IMR-90 (cell line): ENCODE results near the gene FCHSD2. TPM values are rescaled to one million over a fixed set of nuclear protein-coding genes. Genes with fewer than 3 reads are reported as not detected.

Experiments
- ATAC-seq: fragments of 200-7000 bp; cut with Tn5 transposase; 2 replicates; pipeline ENCODE4 v1.9.1; 2020; ENCODE audit warnings: low read depth, mild to moderate bottlenecking, moderate library complexity
- BruUV-seq: library from RNA; stranded (reverse); fragments of 400-500 nt; replicated peaks from 2 replicates; lab custom pipeline; 2021; lab: Mats Ljungman, UMichigan
- CTCF ChIA-PET: fragments of 300-600 bp; formaldehyde crosslinking; extraction: SDS; loops from one replicate; lab custom pipeline; 2021; ENCODE audit warnings: antibody characterized with exemption; lab: Yijun Ruan, JAX
- POLR2A ChIA-PET: fragments of 300-600 bp; sonication (Branson Sonifier 250); formaldehyde crosslinking; loops from one replicate; lab custom pipeline; 2022; ENCODE audit warnings: antibody characterized with exemption; ENCODE audit not compliant: unreplicated experiment; lab: Charles Lee
- DNase-seq: peaks from one replicate; pipeline ENCODE4 v3.0.0; 2013
- H2AFZ ChIP-seq: replicated peaks from 2 replicates; pipeline ENCODE3; 2013; ENCODE audit warnings: low read length, mild to moderate bottlenecking; ENCODE audit not compliant: poor library complexity
- H2AK5ac ChIP-seq: 2 replicates; pipeline ENCODE4 v1.6.1; 2013; ENCODE audit warnings: low read depth, low read length, inconsistent platforms
- H2AK9ac ChIP-seq: replicated peaks from 2 replicates; pipeline ENCODE3; 2013; ENCODE audit warnings: mild to moderate bottlenecking, low read depth, low read length, moderate library complexity; ENCODE audit not compliant: poor library complexity
- H2BK120ac ChIP-seq: 2 replicates; pipeline ENCODE4 v1.6.1; 2013; ENCODE audit warnings: low read depth, low read length, inconsistent platforms
- H2BK15ac ChIP-seq: 3 replicates; pipeline ENCODE4 v1.6.1; 2013; ENCODE audit warnings: low read depth, low read length, inconsistent platforms
- H2BK20ac ChIP-seq: 2 replicates; pipeline ENCODE4 v1.6.1; 2013; ENCODE audit warnings: low read depth, mild to moderate bottlenecking, inconsistent platforms, low read length, moderate library complexity
- H2BK5ac ChIP-seq: 2 replicates; pipeline ENCODE4 v1.6.1; 2013; ENCODE audit warnings: mild to moderate bottlenecking, low read depth, low read length, inconsistent platforms; ENCODE audit not compliant: poor library complexity, severe bottlenecking
- H3K14ac ChIP-seq: replicated peaks from 2 replicates; pipeline ENCODE4 v1.6.1; 2013; ENCODE audit warnings: low read depth, low read length, inconsistent platforms
- H3K18ac ChIP-seq: 2 replicates; pipeline ENCODE4 v1.6.1; 2013; ENCODE audit warnings: low read depth, low read length, control low read depth
- H3K23ac ChIP-seq: 2 replicates; pipeline ENCODE4 v1.6.1; 2013; ENCODE audit warnings: low read depth, low read length, inconsistent platforms
- H3K27ac ChIP-seq: 2 replicates; pipeline ENCODE4 v1.5.1; 2013; ENCODE audit warnings: mild to moderate bottlenecking, control low read depth, low read length; ENCODE audit not compliant: insufficient read depth
- H3K27me3 ChIP-seq: 2 replicates; pipeline ENCODE4 v1.6.1; 2013; ENCODE audit warnings: low read length; ENCODE audit not compliant: control insufficient read depth, insufficient read depth
- H3K36me3 ChIP-seq: 2 replicates; pipeline ENCODE4 v1.6.1; 2013; ENCODE audit warnings: low read length, mixed read lengths; ENCODE audit not compliant: control insufficient read depth, insufficient read depth
- H3K4ac ChIP-seq: 2 replicates; pipeline ENCODE4 v1.6.1; 2013; ENCODE audit warnings: low read depth, low read length, inconsistent platforms
- H3K4me1 ChIP-seq: 2 replicates; pipeline ENCODE4 v1.6.1; 2013; ENCODE audit warnings: low read length, mixed read lengths; ENCODE audit not compliant: control insufficient read depth, insufficient read depth
- H3K4me2 ChIP-seq: 2 replicates; pipeline ENCODE4 v1.6.1; 2013; ENCODE audit warnings: low read depth, mild to moderate bottlenecking, control low read depth, low read length, moderate library complexity
- H3K4me3 ChIP-seq: 2 replicates; pipeline ENCODE4 v1.5.1; 2013; ENCODE audit warnings: low read depth, mild to moderate bottlenecking, control low read depth, low read length, moderate library complexity; ENCODE audit not compliant: insufficient read depth
- H3K56ac ChIP-seq: 2 replicates; pipeline ENCODE4 v1.6.1; 2013; ENCODE audit warnings: low read length, inconsistent platforms; ENCODE audit not compliant: insufficient read depth; ENCODE audit errors: extremely low read depth
- H3K79me1 ChIP-seq, 2 experiments: 2 replicates each; pipeline ENCODE4 v1.6.1; 2013; ENCODE audit warnings: low read length in 2 of 2, inconsistent platforms in 1 of 2, low read depth in 1 of 2
- H3K9ac ChIP-seq: 2 replicates; pipeline ENCODE4 v1.6.1; 2013; ENCODE audit warnings: low read depth, low read length, control low read depth
- H3K9me1 ChIP-seq: 2 replicates; pipeline ENCODE4 v1.6.1; 2013; ENCODE audit warnings: low read length, inconsistent platforms; ENCODE audit not compliant: insufficient read depth
- H3K9me3 ChIP-seq: 2 replicates; pipeline ENCODE4 v1.6.1; 2013; ENCODE audit warnings: low read length; ENCODE audit not compliant: control insufficient read depth, insufficient read depth
- H4K20me1 ChIP-seq: 2 replicates; pipeline ENCODE4 v1.6.1; 2013; ENCODE audit warnings: low read length, inconsistent platforms; ENCODE audit not compliant: insufficient read depth
- H4K5ac ChIP-seq: 2 replicates; pipeline ENCODE4 v1.6.1; 2013; ENCODE audit warnings: mild to moderate bottlenecking, low read depth, low read length, control low read depth
- H4K8ac ChIP-seq, 2 experiments: 2 replicates each; pipeline ENCODE4 v1.6.1; 2013; ENCODE audit warnings: low read depth in 2 of 2, low read length in 2 of 2, control low read depth in 1 of 2, inconsistent platforms in 1 of 2
- H4K91ac ChIP-seq: 2 replicates; pipeline ENCODE4 v1.6.1; 2013; ENCODE audit warnings: low read depth, low read length, inconsistent platforms; ENCODE audit not compliant: insufficient read depth
- BHLHE40 ChIP-seq: fragments of 150-350 bp; IDR thresholded peaks from 2 replicates; pipeline ENCODE4 v1.6.1; 2016; ENCODE audit warnings: mild to moderate bottlenecking, low read depth, low read length
- CEBPB ChIP-seq: IDR thresholded peaks from 2 replicates; pipeline ENCODE4 v1.6.1; 2012; ENCODE audit warnings: low read depth, low read length, improper control_type of control experiment
- CHD1 ChIP-seq: IDR thresholded peaks from 2 replicates; pipeline ENCODE4 v1.6.1; 2012; ENCODE audit warnings: low read depth, low read length, improper control_type of control experiment
- MAZ ChIP-seq: IDR thresholded peaks from 2 replicates; pipeline ENCODE4 v1.6.1; 2012; ENCODE audit warnings: low read depth, mild to moderate bottlenecking, low read length, improper control_type of control experiment, moderate library complexity, borderline replicate concordance
- MXI1 ChIP-seq: IDR thresholded peaks from 2 replicates; pipeline ENCODE4 v1.6.1; 2012; ENCODE audit warnings: low read depth, mild to moderate bottlenecking, low read length, moderate library complexity, borderline replicate concordance
- NFE2L2 ChIP-seq: fragments of 150-350 bp; IDR thresholded peaks from 2 replicates; pipeline ENCODE4 v1.6.1; 2016; ENCODE audit warnings: low read depth, mild to moderate bottlenecking, low read length
- POLR2A ChIP-seq: IDR thresholded peaks from 2 replicates; pipeline ENCODE4 v1.6.1; 2012; ENCODE audit warnings: mild to moderate bottlenecking, low read depth, low read length
- RAD21 ChIP-seq: IDR thresholded peaks from 2 replicates; pipeline ENCODE4 v1.6.1; 2012; ENCODE audit warnings: low read length, improper control_type of control experiment
- RCOR1 ChIP-seq: IDR thresholded peaks from 2 replicates; pipeline ENCODE4 v1.6.1; 2012; ENCODE audit warnings: mild to moderate bottlenecking, low read length, improper control_type of control experiment; ENCODE audit not compliant: insufficient replicate concordance
- SMC3 ChIP-seq: fragments of 150-350 bp; IDR thresholded peaks from 2 replicates; pipeline ENCODE4 v1.6.1; 2016; ENCODE audit warnings: low read depth, mild to moderate bottlenecking, antibody characterized with exemption, low read length, moderate library complexity
- WGBS, 2 experiments: methylation state at CpG; one replicate each; pipeline versions ENCODE4 v1.1.5 to v1.1.7; 2013; ENCODE audit warnings: missing lambda C conversion rate in 2 of 2; ENCODE audit not compliant: insufficient read length in 1 of 2; ENCODE audit errors: extremely low coverage in 2 of 2; 5-methylcytosine and 5-hydroxymethylcytosine counted together
- dilution Hi-C: fragments of 300-500 bp; cut with HindIII; formaldehyde crosslinking; loops from one replicate; pipeline ENCODE4 v1.14.3; 2018; ENCODE audit warnings: low sequenced_read_pairs; ENCODE audit not compliant: unreplicated experiment
- in situ Hi-C: fragments of 300-500 bp; cut with MboI; formaldehyde crosslinking; loops from 3 replicates; pipeline ENCODE4 v1.14.3; 2019; ENCODE audit warnings: low sequenced_read_pairs, inconsistent platforms, mixed read lengths
- intact Hi-C: fragments of 100-400 bp; cut with micrococcal nuclease; formaldehyde crosslinking; loops from 2 replicates; pipeline ENCODE4 v1.10.0; 2022
- polyA plus RNA-seq, 3 experiments: library from polyadenylated mRNA; depleted of rRNA; stranded (reverse); fragments of >200 nt; gene quantifications; 2 replicates each; pipeline ENCODE4 v1.2.3, GENCODE V29; 2012; ENCODE audit warnings: low replicate concordance in 1 of 3
- total RNA-seq: library from RNA; depleted of rRNA; stranded (reverse); fragments of >200 nt; gene quantifications from 2 replicates; pipeline ENCODE4 v1.2.3, GENCODE V29; 2012
- TF ChIP-seq, protein P1 (sequence below): fragments of 150-350 bp; IDR thresholded peaks from 2 replicates; pipeline ENCODE4 v1.6.1; 2017; ENCODE audit warnings: mild to moderate bottlenecking, antibody characterized with exemption, low read length, low read depth
- TF ChIP-seq, protein P2 (sequence below): fragments of 150-350 bp; IDR thresholded peaks from 2 replicates; pipeline ENCODE4 v1.6.1; 2016; ENCODE audit warnings: low read depth, mild to moderate bottlenecking, low read length, moderate library complexity, borderline replicate concordance

FCHSD2 gene
- total and polyA plus RNA-seq, 2 of the 4 experiments (the other 2 are of a cell fraction), result 5.9 to 18.7 TPM

DNA sequence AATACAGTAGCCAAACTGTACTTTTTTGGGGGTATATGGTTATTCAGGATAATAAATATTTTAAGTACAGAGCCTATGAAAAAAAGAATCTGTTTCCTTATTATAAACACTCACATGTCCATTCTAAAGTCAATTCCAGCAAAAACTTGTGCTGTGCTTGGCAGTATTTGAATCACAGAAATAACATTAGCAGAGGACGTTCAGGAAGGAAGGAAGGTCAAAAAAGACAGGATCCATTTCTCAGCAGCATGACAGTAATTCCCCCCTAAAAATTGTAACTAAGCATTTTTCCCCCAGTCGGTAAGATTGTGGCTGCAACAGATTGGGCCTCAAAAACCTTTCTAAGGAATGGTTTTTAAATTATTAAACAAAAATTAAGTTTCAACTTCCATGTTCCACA lies 203.1 kb downstream of the FCHSD2 start:
- no peak overlapping the region for H3K4ac ChIP-seq
- H3K4me3 ChIP-seq, result no peak overlapping the region
- H4K20me1 ChIP-seq, result no peaks in the 10 kb centered on the region
- no peak overlapping the region for H3K18ac ChIP-seq
- 0 out of 2 replicates have a peak, but pooled peaks cover 3% of the 10 kb centered on the region for H3K9me1 ChIP-seq
- no peaks in the 10 kb centered on the region for H3K36me3 ChIP-seq
- H4K91ac ChIP-seq, result no peak overlapping the region
- POLR2A ChIA-PET, result no interaction called here
- no peak overlapping the region for H4K5ac ChIP-seq
- no peaks in the 10 kb centered on the region for H3K9me3 ChIP-seq
- H3K9ac ChIP-seq, result no peak overlapping the region
- no peak overlapping the region for H3K4me2 ChIP-seq
- H2BK15ac ChIP-seq, result no peak overlapping the region
- TF ChIP-seq MXI1 (no peak), RAD21 (no peak), MAZ (no peak), NFE2L2 (no peak), CHD1 (no peak), BHLHE40 (no peak), CEBPB (no peak), SMC3 (no peak), RCOR1 (no peak), POLR2A (no peak)
- TF ChIP-seq, protein P1, sequence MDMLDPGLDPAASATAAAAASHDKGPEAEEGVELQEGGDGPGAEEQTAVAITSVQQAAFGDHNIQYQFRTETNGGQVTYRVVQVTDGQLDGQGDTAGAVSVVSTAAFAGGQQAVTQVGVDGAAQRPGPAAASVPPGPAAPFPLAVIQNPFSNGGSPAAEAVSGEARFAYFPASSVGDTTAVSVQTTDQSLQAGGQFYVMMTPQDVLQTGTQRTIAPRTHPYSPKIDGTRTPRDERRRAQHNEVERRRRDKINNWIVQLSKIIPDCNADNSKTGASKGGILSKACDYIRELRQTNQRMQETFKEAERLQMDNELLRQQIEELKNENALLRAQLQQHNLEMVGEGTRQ, result no peak
- TF ChIP-seq, protein P2, sequence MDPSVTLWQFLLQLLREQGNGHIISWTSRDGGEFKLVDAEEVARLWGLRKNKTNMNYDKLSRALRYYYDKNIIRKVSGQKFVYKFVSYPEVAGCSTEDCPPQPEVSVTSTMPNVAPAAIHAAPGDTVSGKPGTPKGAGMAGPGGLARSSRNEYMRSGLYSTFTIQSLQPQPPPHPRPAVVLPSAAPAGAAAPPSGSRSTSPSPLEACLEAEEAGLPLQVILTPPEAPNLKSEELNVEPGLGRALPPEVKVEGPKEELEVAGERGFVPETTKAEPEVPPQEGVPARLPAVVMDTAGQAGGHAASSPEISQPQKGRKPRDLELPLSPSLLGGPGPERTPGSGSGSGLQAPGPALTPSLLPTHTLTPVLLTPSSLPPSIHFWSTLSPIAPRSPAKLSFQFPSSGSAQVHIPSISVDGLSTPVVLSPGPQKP, result no peak
- no peak overlapping the region for H2AK5ac ChIP-seq
- no peak overlapping the region for H2BK20ac ChIP-seq
- no peak overlapping the region for H3K23ac ChIP-seq
- H2BK5ac ChIP-seq, result no peak overlapping the region
- H2AK9ac ChIP-seq, result no peak overlapping the region
- no peaks in the 10 kb centered on the region for H3K4me1 ChIP-seq
- H4K8ac ChIP-seq, result no peak overlapping the region
- H3K56ac ChIP-seq, result no peak overlapping the region
- in situ Hi-C loops (no loop called here), intact Hi-C loops (loop anchor here (10.0 kb wide), 1 partner anchor 76 kb away; no protein-coding TSS in a partner anchor), dilution Hi-C loops (no loop called here)
- no peak overlapping the region for H2BK120ac ChIP-seq
- CTCF ChIA-PET, result no interaction called here
- DNase-seq (no peak), ATAC-seq (no peak)
- no TSS peak for BruUV-seq
- no peak overlapping the region for H3K14ac ChIP-seq
- no peak overlapping the region for H2AFZ ChIP-seq
- no CpG with 5 or more reads among the region's 2 CpGs for WGBS, 2 experiments
- H3K79me1 ChIP-seq, result peaks cover 6 to 14% of the 10 kb centered on the region in 2 experiments; a peak in 2 of 4 replicates
- no peaks in the 10 kb centered on the region for H3K27me3 ChIP-seq
- H3K27ac ChIP-seq, result no peak overlapping the region
